GM19035 (cell line): ENCODE measurements around the gene PRKAR1B.
"Not testable (repeated sequence)": the region's sequence is repeated elsewhere in the genome, so short reads cannot be mapped to it uniquely, and the experiment has no call there.

Experiments
- ATAC-seq: cut with Tn5 transposase; IDR thresholded peaks from one replicate; pipeline ENCODE4 v1.9.1; 2021; ENCODE audit not compliant: unreplicated experiment

The PRKAR1B gene

GRCh38 chr7:628826-629225 is 98.3 kb downstream of the PRKAR1B start:
- ATAC-seq: no peak

GRCh38 chr7:628402-628763 is 98.7 kb downstream of the PRKAR1B start:
- no peak for ATAC-seq

GRCh38 chr7:627661-628401 is 99.2 kb downstream of the PRKAR1B start:
- no peak for ATAC-seq

- ATAC-seq: no peak
Measured at GRCh38 chr7:625376-625971, 101.6 kb downstream of the PRKAR1B start.

GRCh38 chr7:623464-623863 is 103.6 kb downstream of the PRKAR1B start:
- no peak for ATAC-seq

GRCh38 chr7:621572-622285 is 105.4 kb downstream of the PRKAR1B start:
- ATAC-seq: no peak

GRCh38 chr7:620885-621284 is 106.2 kb downstream of the PRKAR1B start:
- no peak for ATAC-seq

- ATAC-seq: no peak
Measured at GRCh38 chr7:620056-620455, 107.0 kb downstream of the PRKAR1B start.

GRCh38 chr7:619368-619840 is 107.7 kb downstream of the PRKAR1B start:
- ATAC-seq: no peak

GRCh38 chr7:618539-619367 is 108.3 kb downstream of the PRKAR1B start:
- no peak for ATAC-seq

- no peak for ATAC-seq
Measured at GRCh38 chr7:617614-618538, 109.2 kb downstream of the PRKAR1B start.

GRCh38 chr7:613442-614140 is 113.5 kb downstream of the PRKAR1B start:
- ATAC-seq: no peak

- not testable (repeated sequence) for ATAC-seq
Measured at GRCh38 chr7:611837-612236, 115.2 kb downstream of the PRKAR1B start.

- ATAC-seq: no peak
Measured at GRCh38 chr7:611281-611810, 115.7 kb downstream of the PRKAR1B start.

- no peak for ATAC-seq
Measured at GRCh38 chr7:610531-611280, 116.4 kb downstream of the PRKAR1B start.

- ATAC-seq: no peak
Measured at GRCh38 chr7:610141-610530, 116.9 kb downstream of the PRKAR1B start.

- no peak for ATAC-seq
Measured at GRCh38 chr7:609365-609764, 117.7 kb downstream of the PRKAR1B start.

GRCh38 chr7:608954-609353 is 118.1 kb downstream of the PRKAR1B start:
- no peak for ATAC-seq

GRCh38 chr7:608361-608760 is 118.7 kb downstream of the PRKAR1B start:
- no peak for ATAC-seq
